B cell (primary cell): ENCODE data around the gene KRT79. TPM values are rescaled to one million over a fixed set of nuclear protein-coding genes. Genes with fewer than 3 reads are reported as not detected.

Experiments
- ATAC-seq: fragments of 200-7000 bp; cut with Tn5 transposase; one replicate; pipeline ENCODE4 v1.10.0; 2021; ENCODE audit warnings: low read depth, mild to moderate bottlenecking, moderate number of reproducible peaks, moderate library complexity
- CTCF ChIA-PET: fragments of 350-600 bp; sonication (Branson Sonifier 250); formaldehyde crosslinking; loops from one replicate; lab custom pipeline; 2021; ENCODE audit warnings: antibody characterized with exemption, inconsistent platforms; lab: Charles Lee
- POLR2A ChIA-PET: fragments of 350-600 bp; sonication (Branson Sonifier 250); formaldehyde crosslinking; loops from one replicate; lab custom pipeline; 2021; ENCODE audit warnings: antibody characterized with exemption; lab: Charles Lee
- DNase-seq: peaks from one replicate; pipeline ENCODE4 v3.0.0; 2013
- H2AFZ ChIP-seq: 2 replicates; pipeline ENCODE4 v1.6.1; 2012; ENCODE audit warnings: mild to moderate bottlenecking, low read depth, low read length; ENCODE audit not compliant: insufficient read depth, poor library complexity, severe bottlenecking
- H3K27ac ChIP-seq, 2 donors: 1 replicate in 1 of 2; 2 replicates in 1 of 2; pipeline ENCODE4 v1.5.1; 2012 to 2013; ENCODE audit warnings: low read length in 2 of 2, mild to moderate bottlenecking in 2 of 2, moderate library complexity in 1 of 2
- H3K27me3 ChIP-seq, 4 experiments: fragments of 200-600 bp in 1 of 4; sonication (generic) in 1 of 4; replicated peaks in 1 of 4; 1 replicate in 2 of 4; 2 replicates in 2 of 4; pipeline versions ENCODE4 v1.6.1 to v1.7.0; 2013 to 2016; ENCODE audit warnings: low read length in 3 of 4, mild to moderate bottlenecking in 2 of 4, mixed read lengths in 1 of 4, moderate library complexity in 1 of 4; ENCODE audit not compliant: insufficient read depth in 4 of 4, control insufficient read depth in 3 of 4; ENCODE audit errors: control extremely low read depth in 1 of 4
- H3K36me3 ChIP-seq, 2 experiments: replicated peaks in 1 of 2; 1 replicate in 1 of 2; 2 replicates in 1 of 2; pipeline versions ENCODE4 v1.6.1 to v1.7.1; 2013; ENCODE audit warnings: low read length in 1 of 2; ENCODE audit not compliant: insufficient read depth in 2 of 2, control insufficient read depth in 1 of 2; ENCODE audit errors: control extremely low read depth in 1 of 2, extremely low read depth in 1 of 2
- H3K4me1 ChIP-seq, 2 donors: fragments of 200-600 bp in 1 of 2; sonication (generic) in 1 of 2; 1 replicate in 1 of 2; 2 replicates in 1 of 2; pipeline versions ENCODE4 v1.5.1 to v1.6.1; 2013 to 2017; ENCODE audit warnings: low read length in 2 of 2; ENCODE audit not compliant: control insufficient read depth in 2 of 2, insufficient read depth in 2 of 2
- H3K4me2 ChIP-seq: replicated peaks from 2 replicates; pipeline ENCODE3; 2012; ENCODE audit warnings: mild to moderate bottlenecking, low read depth, low read length; ENCODE audit not compliant: poor library complexity, severe bottlenecking
- H3K4me3 ChIP-seq, 5 experiments: fragments of 200-600 bp in 1 of 5; sonication (generic) in 1 of 5; 1 replicate in 3 of 5; 2 replicates in 2 of 5; pipeline versions ENCODE4 v1.5.1 to v1.7.0; 2011 to 2016; ENCODE audit warnings: low read length in 4 of 5, mild to moderate bottlenecking in 4 of 5, low read depth in 2 of 5, control low read depth in 1 of 5, moderate library complexity in 1 of 5; ENCODE audit not compliant: insufficient read depth in 1 of 5; ENCODE audit errors: control extremely low read depth in 1 of 5, extremely low read depth in 1 of 5
- H3K79me2 ChIP-seq: fragments of 200-600 bp; sonication (generic); one replicate; pipeline ENCODE4 v1.6.0; 2016; ENCODE audit warnings: low read length; ENCODE audit not compliant: control insufficient read depth, insufficient read depth
- H3K9ac ChIP-seq: fragments of 200-600 bp; sonication (generic); 2 replicates; pipeline ENCODE4 v1.6.1; 2017; ENCODE audit warnings: mild to moderate bottlenecking, low read length, moderate library complexity
- H3K9me3 ChIP-seq, 3 donors: one replicate each; pipeline versions ENCODE4 v1.6.1 to v1.7.1; 2013; ENCODE audit warnings: low read length in 2 of 3; ENCODE audit not compliant: control insufficient read depth in 2 of 3, insufficient read depth in 1 of 3; ENCODE audit errors: control extremely low read depth in 1 of 3
- H4K20me1 ChIP-seq: 2 replicates; pipeline ENCODE4 v1.6.0; 2012; ENCODE audit warnings: mild to moderate bottlenecking, low read length; ENCODE audit not compliant: insufficient read depth, control insufficient read depth, poor library complexity, severe bottlenecking
- H3K27ac Mint-ChIP-seq: one replicate; pipeline ENCODE4 v1.8.0; 2021; ENCODE audit warnings: mixed read lengths
- H3K27me3 Mint-ChIP-seq: one replicate; pipeline ENCODE4 v1.8.0; 2021; ENCODE audit warnings: mixed read lengths
- H3K4me1 Mint-ChIP-seq: one replicate; pipeline ENCODE4 v1.8.0; 2021; ENCODE audit warnings: mixed read lengths
- H3K4me3 Mint-ChIP-seq: one replicate; pipeline ENCODE4 v1.8.0; 2021; ENCODE audit warnings: mixed read lengths
- H3K9me3 Mint-ChIP-seq: one replicate; pipeline ENCODE4 v1.8.0; 2022; ENCODE audit warnings: mixed read lengths; ENCODE audit not compliant: insufficient read depth
- CTCF ChIP-seq: fragments of 200-600 bp; IDR thresholded peaks from one replicate; pipeline ENCODE4 v1.8.0; 2022; ENCODE audit warnings: antibody characterized with exemption, mild to moderate bottlenecking
- EZH2 ChIP-seq: IDR thresholded peaks from 2 replicates; pipeline ENCODE4 v1.6.1; 2012; ENCODE audit warnings: borderline replicate concordance, low read depth, mild to moderate bottlenecking, moderate library complexity, low read length; ENCODE audit not compliant: insufficient read depth, poor library complexity, severe bottlenecking
- WGBS: methylation state at CpG from one replicate; pipeline ENCODE4 v1.1.5; 2013; ENCODE audit warnings: missing lambda C conversion rate; ENCODE audit not compliant: insufficient coverage; 5-methylcytosine and 5-hydroxymethylcytosine counted together
- intact Hi-C: fragments of 100-400 bp; cut with micrococcal nuclease; formaldehyde crosslinking; loops from one replicate; pipeline ENCODE4 v1.10.0; 2022
- polyA plus RNA-seq: library from polyadenylated mRNA; depleted of rRNA; stranded (reverse); fragments of >200 nt; gene quantifications from 2 replicates; pipeline ENCODE4 v1.2.3, GENCODE V29; 2012
- total RNA-seq, 2 donors: library from RNA; stranded (reverse); fragments of 120-200 nt in 1 of 2; gene quantifications; 1 replicate in 1 of 2; 2 replicates in 1 of 2; pipeline versions ENCODE4 v1.2.3 to v1.2.4, GENCODE V29; 2013 to 2022

The KRT79 gene
- total and polyA plus RNA-seq, 2 donors (not counting 1 experiment from before 2014, with no cell fraction given): not detected

- no peak overlapping the region for H2AFZ ChIP-seq
- ChIA-PET POLR2A (no interaction called here), CTCF (no interaction called here)
- no peaks in the 10 kb centered on the region for H3K9me3 ChIP-seq
- H3K4me3 Mint-ChIP-seq: no peak overlapping the region
- intact Hi-C loops: no loop called here
- no peak overlapping the region for H3K9ac ChIP-seq
- peaks cover 35% of the 10 kb centered on the region for H3K27me3 Mint-ChIP-seq
- no peak overlapping the region for H3K27ac ChIP-seq
- H4K20me1 ChIP-seq: no peaks in the 10 kb centered on the region
- H3K4me1 ChIP-seq: no peaks in the 10 kb centered on the region
- TF ChIP-seq EZH2 (no peak), CTCF (no peak)
- H3K4me3 ChIP-seq: no peak overlapping the region
- no peaks in the 10 kb centered on the region for H3K4me1 Mint-ChIP-seq
- no peaks in the 10 kb centered on the region for H3K79me2 ChIP-seq
- no peak for DNase-seq
- H3K9me3 Mint-ChIP-seq: no peaks in the 10 kb centered on the region
- H3K27me3 ChIP-seq: peaks cover 0 to 2% (median 0%) of the 10 kb centered on the region in 4 experiments
- H3K27ac Mint-ChIP-seq: no peak overlapping the region
- no peak for ATAC-seq
- WGBS: 100% methylated on average over 3 of the region's 6 CpGs
- H3K36me3 ChIP-seq: no peaks in the 10 kb centered on the region
- no peak overlapping the region for H3K4me2 ChIP-seq
These were observed 13.6 kb downstream of the KRT79 start for GRCh38 chr12:52820521-52820920.

DNA sequence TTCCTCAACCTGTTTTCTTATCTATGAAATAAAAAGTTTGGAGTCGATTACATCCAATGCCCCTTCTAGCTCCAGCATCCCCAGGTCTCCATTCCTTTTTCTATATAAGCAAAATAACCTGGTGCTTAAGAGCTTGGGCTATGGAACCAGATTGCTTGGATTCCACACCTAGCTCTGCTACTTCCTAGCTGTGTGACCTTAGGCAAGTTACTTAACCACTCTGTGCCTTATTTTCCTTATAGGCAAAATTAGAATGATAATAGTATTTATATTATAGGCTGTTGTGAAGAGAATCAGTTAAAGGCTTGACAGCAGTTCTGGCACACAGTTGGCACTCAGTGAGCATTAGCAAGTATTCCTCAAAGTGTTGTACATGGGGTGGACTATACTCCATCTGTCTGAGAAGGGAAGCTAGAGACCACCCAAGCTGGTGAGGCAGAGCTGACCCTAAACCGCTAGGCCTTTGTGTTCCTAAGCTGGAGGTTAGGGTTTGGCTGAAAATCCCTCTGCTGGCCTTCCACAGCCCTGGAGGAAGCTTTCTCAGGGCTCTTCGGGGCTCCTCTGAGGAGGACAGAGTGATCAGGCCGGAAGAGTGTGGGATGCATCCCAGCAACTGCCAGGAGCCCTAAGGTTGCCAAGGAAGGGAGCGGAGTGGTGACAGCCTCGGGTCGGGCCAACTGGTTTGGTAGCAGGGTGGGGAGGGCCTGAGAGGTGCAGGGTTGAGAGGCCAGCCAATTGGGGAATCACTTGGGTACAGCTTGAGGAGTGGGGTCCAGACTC, 14.2 kb downstream of the KRT79 start:
- DNase-seq: no peak
- TF ChIP-seq EZH2: no peak
- no peak for TF ChIP-seq CTCF
- Histone ChIP-seq H3K4me1 (no peaks in the 10 kb centered on the region), H4K20me1 (no peaks in the 10 kb centered on the region), H3K79me2 (no peaks in the 10 kb centered on the region), H3K27ac (no peak overlapping the region), H2AFZ (no peak overlapping the region), H3K27me3 (peaks cover 0 to 2% (median 0%) of the 10 kb centered on the region in 4 experiments), H3K4me3 (no peak overlapping the region), H3K9me3 (no peaks in the 10 kb centered on the region), H3K36me3 (no peaks in the 10 kb centered on the region), H3K4me2 (no peak overlapping the region), H3K9ac (no peak overlapping the region)
- no peak for ATAC-seq
- H3K27me3 Mint-ChIP-seq: peaks cover 29% of the 10 kb centered on the region
- POLR2A ChIA-PET: no interaction called here
- H3K27ac Mint-ChIP-seq: no peak overlapping the region
- WGBS: 84% methylated on average over 7 of the region's 7 CpGs
- intact Hi-C loops: no loop called here
- H3K4me3 Mint-ChIP-seq: no peak overlapping the region
- CTCF ChIA-PET: no interaction called here
- H3K9me3 Mint-ChIP-seq: no peaks in the 10 kb centered on the region
- H3K4me1 Mint-ChIP-seq: no peaks in the 10 kb centered on the region
